ENCODE data around the gene XRN2.

The XRN2 gene

DNA sequence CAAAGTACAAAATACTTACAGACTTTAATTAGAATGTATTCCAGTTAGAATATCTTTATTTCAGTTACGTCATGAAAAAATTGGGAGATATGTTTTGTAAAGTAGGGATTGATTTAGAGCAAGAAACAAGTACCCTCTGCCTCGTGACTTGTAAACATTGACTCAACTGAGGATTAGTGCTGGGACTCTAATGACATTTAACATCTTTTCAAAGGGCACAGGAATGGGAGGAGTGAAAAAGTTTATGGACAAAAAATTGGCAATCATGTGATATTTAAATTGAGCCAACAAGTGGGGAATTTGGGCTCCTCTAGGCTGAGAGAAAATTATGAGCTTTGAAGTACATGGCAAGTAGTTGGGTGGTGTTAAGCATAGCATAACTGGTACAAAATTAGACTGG, 68.9 kb downstream of the XRN2 start:
- no peak overlapping the region for H3K4me3 ChIP-seq (ENCODE audit: low read depth, low read length)
- TF ChIP-seq, protein P1, sequence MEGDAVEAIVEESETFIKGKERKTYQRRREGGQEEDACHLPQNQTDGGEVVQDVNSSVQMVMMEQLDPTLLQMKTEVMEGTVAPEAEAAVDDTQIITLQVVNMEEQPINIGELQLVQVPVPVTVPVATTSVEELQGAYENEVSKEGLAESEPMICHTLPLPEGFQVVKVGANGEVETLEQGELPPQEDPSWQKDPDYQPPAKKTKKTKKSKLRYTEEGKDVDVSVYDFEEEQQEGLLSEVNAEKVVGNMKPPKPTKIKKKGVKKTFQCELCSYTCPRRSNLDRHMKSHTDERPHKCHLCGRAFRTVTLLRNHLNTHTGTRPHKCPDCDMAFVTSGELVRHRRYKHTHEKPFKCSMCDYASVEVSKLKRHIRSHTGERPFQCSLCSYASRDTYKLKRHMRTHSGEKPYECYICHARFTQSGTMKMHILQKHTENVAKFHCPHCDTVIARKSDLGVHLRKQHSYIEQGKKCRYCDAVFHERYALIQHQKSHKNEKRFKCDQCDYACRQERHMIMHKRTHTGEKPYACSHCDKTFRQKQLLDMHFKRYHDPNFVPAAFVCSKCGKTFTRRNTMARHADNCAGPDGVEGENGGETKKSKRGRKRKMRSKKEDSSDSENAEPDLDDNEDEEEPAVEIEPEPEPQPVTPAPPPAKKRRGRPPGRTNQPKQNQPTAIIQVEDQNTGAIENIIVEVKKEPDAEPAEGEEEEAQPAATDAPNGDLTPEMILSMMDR (IDR thresholded peaks at IDR 0.05; ENCODE audit: borderline replicate concordance, insufficient read depth, low read depth, low read length) = no peak

DNA sequence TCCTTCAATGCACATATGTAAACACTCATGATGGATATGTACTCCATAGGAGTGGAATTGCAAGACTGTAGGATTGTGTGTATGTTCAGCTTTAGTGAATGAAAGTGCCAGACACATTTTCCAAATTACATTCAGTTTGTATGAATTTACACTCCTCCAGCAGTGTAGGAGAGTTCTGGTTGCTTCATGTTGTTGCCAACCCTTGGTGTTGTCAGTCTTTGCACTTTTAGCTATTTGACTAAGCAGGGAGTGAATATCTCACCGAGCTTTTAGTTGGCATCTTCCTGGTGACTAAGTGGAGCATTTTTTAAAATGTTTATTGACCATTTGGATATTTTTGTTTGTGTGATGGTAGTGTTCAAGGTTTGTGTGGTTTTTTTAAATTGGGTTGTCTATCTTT, 70.3 kb downstream of the XRN2 start:
- TF ChIP-seq, protein P1 (IDR thresholded peaks at IDR 0.05; ENCODE audit: borderline replicate concordance, insufficient read depth, low read depth, low read length) = no peak
- no peak overlapping the region for H3K4me3 ChIP-seq (ENCODE audit: low read depth, low read length)

DNA sequence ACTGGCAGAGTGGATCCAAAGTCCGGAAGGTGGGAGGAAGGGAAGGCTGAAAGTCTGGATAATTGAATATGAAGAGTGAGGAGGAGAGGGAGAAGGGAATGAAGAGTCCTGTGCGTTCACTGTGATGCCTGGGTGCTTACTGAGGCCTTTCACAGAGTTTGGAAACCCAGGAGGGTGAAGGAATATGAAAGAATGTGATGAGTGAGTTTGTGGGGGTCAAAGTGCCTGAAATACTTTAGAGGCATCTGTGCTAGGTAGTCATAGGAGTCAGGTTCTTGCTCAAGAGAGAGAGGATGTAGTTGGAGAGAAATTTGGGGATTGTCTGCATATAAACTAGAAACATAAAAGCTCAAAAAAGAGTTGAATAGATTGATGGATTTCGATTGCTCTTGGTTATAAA, 73.5 kb downstream of the XRN2 start:
- TF ChIP-seq, protein P1 (IDR thresholded peaks at IDR 0.05; ENCODE audit: borderline replicate concordance, insufficient read depth, low read depth, low read length) = no peak
- H3K4me3 ChIP-seq (ENCODE audit: low read depth, low read length) = no peak overlapping the region

DNA sequence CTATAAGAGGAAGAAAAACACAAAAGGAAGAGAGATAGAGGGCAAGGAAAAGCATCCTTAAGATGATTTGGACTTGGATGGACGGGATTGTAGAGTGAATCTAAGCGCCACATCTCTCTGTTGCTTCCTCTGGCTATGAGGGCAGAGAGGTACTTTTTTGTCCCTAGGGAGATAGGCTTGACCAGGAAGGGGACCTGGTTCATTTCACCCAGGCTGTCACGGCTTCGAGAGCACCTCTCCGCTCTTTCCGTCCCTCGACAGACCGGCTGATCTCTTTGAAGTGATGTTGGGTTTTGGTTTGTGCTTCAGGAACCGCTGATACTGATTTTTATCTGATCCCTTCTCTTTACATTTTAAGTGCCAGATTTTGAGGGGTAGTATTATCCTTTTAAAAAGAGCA, 74.6 kb downstream of the XRN2 start:
- H3K4me3 ChIP-seq (ENCODE audit: low read depth, low read length) = no peak overlapping the region
- TF ChIP-seq, protein P1 (IDR thresholded peaks at IDR 0.05; ENCODE audit: borderline replicate concordance, insufficient read depth, low read depth, low read length) = no peak

DNA sequence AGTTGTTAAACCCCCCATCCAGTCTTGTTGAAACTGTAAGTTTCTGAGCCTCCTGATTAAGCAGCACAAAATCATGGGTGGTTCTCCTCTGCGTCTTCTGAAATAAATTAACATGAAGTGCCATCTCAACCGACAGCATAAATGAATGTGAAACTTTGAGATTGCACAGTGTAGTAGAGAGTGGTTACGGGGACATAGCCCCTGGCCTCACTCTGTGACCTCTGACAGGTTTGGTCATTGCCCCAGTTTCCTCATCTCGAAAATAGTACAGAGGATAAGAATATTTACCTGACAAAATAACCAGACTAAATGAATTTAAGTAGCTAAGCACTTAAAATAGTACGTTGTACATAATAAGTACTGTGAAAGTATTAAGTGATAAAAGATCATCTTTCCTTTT, 75.1 kb downstream of the XRN2 start:
- TF ChIP-seq, protein P1 (IDR thresholded peaks at IDR 0.05; ENCODE audit: borderline replicate concordance, insufficient read depth, low read depth, low read length) = no peak
- H3K4me3 ChIP-seq (ENCODE audit: low read depth, low read length) = no peak overlapping the region

DNA sequence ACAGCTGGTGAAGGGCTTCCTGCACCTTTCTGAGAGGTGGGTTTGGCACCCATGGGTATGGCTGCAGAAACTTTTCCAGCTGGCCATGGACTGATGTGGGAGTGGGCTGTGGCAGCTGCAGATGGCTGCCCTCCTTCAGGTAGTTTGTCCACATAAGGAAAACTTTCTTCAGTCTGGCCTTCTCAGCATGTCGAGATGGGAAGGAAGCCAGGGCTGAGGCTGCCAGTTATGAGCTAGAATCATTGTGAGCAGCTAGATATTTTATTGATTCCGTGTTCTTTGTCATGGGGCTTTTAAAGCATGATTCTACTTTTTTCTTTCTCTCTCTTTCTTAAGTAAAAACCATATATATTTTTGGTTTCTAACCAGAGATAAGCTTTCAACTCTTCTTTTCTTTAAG, 77.6 kb downstream of the XRN2 start:
- no peak overlapping the region for H3K4me3 ChIP-seq (ENCODE audit: low read depth, low read length)
- TF ChIP-seq, protein P1 (IDR thresholded peaks at IDR 0.05; ENCODE audit: borderline replicate concordance, insufficient read depth, low read depth, low read length) = no peak

DNA sequence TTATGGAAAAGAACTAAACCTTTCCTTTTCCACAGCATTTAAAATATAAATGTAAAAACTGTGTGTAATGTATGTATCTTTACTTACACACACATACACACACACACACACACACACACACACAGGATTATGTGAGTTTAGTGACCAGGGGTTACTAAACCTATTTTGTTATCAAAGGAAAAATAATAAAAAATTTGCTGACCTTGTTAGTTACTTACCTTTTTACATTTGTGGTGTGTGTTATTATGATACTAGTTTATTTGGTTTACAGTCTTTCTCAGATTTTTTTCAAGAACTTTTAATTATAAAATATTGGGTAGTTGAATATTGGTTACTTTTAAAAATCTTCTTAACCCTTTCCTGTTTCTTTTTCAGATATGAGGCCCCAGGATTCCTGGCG, 78.5 kb downstream of the XRN2 start:
- TF ChIP-seq, protein P1 (IDR thresholded peaks at IDR 0.05; ENCODE audit: borderline replicate concordance, insufficient read depth, low read depth, low read length) = no peak
- no peak overlapping the region for H3K4me3 ChIP-seq (ENCODE audit: low read depth, low read length)
